T-helper 1 cell (primary cell): ENCODE measurements around the gene GMIP.
"Not testable (repeated sequence)": the region's sequence is repeated elsewhere in the genome, so short reads cannot be mapped to it uniquely, and the experiment has no call there.

Source experiments
- DNase-seq, 5 donors: peaks; one replicate each; pipeline ENCODE4 v3.0.0-alpha.2; 2012 to 2020
- total RNA-seq, 4 donors: gene quantifications; one replicate each; lab custom pipeline; 2026; lab: John Stamatoyannopoulos, UW

GMIP gene, protein sequence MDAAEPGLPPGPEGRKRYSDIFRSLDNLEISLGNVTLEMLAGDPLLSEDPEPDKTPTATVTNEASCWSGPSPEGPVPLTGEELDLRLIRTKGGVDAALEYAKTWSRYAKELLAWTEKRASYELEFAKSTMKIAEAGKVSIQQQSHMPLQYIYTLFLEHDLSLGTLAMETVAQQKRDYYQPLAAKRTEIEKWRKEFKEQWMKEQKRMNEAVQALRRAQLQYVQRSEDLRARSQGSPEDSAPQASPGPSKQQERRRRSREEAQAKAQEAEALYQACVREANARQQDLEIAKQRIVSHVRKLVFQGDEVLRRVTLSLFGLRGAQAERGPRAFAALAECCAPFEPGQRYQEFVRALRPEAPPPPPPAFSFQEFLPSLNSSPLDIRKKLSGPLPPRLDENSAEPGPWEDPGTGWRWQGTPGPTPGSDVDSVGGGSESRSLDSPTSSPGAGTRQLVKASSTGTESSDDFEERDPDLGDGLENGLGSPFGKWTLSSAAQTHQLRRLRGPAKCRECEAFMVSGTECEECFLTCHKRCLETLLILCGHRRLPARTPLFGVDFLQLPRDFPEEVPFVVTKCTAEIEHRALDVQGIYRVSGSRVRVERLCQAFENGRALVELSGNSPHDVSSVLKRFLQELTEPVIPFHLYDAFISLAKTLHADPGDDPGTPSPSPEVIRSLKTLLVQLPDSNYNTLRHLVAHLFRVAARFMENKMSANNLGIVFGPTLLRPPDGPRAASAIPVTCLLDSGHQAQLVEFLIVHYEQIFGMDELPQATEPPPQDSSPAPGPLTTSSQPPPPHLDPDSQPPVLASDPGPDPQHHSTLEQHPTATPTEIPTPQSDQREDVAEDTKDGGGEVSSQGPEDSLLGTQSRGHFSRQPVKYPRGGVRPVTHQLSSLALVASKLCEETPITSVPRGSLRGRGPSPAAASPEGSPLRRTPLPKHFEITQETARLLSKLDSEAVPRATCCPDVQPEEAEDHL
- total RNA-seq = 84.0 to 126 (median 104) reads per million in 4 donors

DNA sequence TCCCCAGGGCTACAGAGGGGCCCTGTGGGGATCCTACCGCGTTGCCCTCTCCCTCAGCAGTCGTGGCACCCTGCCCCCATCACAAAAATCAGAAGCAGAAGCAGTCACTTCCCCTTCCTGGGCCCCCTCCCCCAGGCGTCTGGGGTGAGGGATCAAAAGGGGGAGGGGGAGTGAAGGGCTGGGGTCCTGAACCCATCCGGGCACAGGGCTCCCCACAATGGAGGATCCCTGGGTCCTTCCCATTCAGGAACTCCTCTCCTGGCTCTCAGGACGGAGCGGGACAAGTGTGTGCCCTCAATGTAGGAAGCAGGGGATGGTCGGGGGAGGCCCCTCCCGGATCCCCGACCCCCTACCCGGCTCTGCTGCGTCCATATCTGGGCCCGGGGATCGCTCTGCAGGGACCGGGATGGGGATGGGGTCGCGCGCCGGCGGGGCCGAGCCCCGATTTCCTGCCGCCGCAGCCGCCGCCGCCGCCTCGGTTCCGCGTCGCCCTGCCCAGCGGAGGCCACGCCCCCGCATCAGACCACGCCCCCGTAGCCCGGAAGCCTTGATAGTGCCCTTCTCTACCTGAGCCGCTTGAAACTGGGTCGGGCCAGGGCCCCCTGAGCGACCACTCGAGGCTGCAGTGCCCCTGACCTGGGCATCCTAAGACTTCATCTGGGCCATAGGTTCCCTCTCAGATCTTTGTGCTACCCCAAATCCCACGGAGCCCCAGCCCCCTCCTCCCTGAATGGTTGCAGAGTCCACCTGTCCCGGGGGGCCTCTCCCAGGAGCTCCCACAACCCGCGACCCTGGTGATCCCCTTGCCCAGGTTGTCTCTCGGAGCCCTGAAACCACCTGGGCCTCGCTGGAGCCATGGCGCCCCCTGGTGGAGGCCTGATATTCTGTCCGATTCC, at the start of gene GMIP:
TSS of gene GMIP (minus strand) at position 500 of the 896 bp plus-strand sequence. CDS start at position 372, 128 bp downstream.
- peak; percentile 75 to 89 (median 83) for DNase-seq

DNA sequence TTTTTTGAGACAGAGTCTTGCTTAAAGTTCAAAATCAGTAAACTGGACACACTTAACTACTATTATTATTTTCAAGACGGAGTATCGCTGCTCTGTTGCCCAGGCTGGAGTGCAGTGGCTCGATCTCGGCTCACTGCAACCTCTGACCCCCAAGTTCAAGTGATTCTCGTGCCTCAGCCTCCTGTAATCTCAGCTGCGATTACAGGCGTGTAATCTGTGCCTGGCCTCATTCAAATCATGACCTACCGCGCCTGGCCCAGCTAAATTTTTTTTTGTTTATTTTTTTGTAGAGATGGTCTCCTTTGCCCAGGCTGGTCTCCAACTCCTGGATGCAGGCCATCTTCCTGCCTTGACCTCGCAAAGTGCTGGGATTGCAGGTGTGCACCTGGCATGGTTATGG, 48.2 kb upstream of the GMIP start:
- no peak for DNase-seq

DNA sequence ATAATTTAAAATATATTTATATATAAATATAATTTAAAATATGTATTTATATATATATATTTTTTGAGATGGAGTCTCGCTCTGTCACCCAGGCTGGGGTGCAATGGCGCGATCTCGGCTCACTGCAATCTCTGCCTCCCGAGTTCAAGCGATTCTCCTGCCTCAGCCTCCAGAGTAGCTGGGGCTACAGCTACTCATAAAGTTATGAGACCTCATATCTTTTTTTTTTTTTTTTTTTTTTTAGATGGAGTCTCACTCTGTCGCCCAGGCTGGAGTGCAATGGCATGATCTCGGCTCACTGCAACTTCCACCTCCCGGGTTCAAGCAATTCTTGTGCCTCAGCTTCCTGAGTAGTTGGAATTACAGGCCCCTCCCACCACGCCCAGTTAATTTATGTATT, 45.6 kb upstream of the GMIP start:
- not testable (repeated sequence) for DNase-seq

DNA sequence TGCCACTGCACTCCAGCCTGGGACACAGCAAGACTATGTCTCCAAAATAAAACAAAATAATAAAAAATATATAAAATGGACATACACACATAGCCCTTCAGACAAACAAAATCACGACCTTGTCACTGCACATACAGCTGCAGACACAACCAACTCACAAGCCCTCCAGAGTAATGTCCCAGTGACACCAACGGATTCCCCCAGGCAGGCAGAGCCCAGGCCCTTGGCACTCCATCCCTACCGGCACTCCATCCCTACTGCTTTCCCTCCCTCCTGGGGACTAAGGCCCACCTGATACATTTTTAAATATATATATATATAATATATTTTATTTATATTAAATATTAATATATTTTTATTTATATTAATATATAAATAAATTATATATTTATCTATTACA, 43.6 kb upstream of the GMIP start:
- DNase-seq = no peak

DNA sequence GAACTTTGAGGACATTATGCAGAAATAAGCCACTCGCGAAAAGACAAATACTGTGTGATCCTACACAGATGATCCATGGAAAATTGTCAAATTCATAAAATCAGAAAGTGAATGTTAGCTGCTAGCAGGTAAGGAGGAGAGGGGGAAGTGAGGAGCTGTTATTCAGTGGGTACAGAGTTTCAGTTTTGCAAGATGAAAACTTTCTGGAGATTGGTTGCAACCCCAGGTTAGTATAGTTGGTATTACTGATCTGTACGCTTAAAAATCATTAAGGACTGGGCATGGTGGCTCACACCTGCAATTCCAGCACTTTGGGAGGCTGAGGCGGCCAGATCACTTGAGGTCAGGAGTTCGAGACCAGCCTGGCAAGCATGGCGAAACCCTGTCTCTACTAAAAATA, 43.1 kb upstream of the GMIP start:
- no peak for DNase-seq

DNA sequence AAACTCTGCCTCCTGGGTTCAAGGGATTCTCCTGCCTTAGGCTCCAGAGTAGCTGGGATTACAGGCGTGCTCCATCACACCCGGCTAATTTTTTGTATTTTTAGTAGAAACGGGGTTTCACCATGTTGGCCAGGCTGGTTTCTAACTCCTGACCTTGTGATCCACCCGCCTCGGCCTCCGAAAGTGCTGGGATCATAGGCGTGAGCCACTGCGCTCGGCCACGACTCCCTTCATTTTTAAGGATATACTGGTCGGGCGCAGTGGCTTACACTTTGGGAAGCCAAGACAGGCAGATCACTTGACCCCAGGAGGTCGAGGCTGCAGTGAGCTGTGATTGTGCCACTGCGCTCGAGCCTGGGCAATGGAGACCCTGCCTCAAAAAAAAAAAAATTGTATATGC, 42.7 kb upstream of the GMIP start:
- not testable (repeated sequence) for DNase-seq

DNA sequence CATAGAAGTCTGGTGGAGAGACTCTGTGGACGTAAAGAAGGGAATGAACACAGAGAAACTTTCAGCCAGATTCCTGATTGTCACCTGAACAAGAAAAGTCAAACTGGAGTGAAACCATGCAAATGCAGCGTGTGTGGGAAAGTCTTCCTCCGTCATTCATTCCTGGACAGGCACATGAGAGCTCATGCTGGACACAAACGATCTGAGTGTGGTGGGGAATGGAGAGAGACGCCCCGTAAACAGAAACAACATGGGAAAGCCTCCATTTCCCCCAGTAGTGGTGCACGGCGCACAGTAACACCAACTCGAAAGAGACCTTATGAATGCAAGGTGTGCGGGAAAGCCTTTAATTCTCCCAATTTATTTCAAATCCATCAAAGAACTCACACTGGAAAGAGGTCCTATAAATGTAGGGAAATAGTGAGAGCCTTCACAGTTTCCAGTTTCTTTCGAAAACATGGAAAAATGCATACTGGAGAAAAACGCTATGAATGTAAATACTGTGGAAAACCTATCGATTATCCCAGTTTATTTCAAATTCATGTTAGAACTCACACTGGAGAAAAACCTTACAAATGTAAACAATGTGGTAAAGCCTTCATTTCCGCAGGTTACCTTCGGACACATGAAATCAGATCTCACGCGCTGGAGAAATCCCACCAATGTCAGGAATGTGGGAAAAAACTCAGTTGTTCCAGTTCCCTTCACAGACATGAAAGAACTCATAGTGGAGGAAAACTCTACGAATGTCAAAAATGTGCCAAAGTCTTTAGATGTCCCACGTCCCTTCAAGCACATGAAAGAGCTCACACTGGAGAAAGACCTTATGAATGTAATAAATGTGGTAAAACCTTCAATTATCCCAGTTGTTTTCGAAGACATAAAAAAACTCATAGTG, 36.0 kb upstream of the GMIP start:
- no peak for DNase-seq

DNA sequence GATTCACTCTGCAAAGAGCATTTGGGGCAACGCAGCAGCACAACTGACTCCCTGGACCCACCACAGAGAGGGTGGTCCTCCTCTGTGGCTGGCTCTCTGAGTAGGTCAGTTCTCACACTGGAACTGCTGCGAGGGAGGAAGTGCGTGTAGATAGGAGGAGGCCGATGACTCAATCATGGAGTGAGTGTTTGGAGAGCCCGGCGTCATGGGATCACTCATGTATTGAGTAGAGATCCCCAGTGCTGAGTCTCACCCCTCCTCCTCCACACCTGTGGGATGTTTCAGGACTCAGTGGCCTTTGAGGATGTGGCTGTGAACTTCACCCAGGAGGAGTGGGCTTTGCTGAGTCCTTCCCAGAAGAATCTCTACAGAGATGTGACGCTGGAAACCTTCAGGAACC, 34.1 kb upstream of the GMIP start:
- DNase-seq = no peak

DNA sequence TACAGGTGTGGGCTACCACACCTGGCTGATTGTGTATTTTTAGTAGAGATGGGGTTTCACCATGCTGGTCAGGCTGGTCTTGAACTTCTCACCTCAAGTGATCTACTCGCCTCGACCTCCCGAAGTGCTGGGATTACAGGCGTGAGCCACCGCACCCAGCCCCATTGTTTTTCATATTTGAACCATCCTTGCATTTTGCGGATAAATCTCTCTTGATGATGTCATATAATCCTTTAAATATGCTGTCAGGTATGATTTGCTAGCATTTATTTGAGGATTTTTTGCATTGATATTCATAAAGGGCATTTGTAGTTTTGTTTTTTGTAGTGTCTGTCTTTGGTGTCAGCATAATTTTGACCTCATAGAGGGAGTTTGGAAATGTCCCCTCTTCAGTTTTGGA, 30.9 kb upstream of the GMIP start:
- no peak for DNase-seq

DNA sequence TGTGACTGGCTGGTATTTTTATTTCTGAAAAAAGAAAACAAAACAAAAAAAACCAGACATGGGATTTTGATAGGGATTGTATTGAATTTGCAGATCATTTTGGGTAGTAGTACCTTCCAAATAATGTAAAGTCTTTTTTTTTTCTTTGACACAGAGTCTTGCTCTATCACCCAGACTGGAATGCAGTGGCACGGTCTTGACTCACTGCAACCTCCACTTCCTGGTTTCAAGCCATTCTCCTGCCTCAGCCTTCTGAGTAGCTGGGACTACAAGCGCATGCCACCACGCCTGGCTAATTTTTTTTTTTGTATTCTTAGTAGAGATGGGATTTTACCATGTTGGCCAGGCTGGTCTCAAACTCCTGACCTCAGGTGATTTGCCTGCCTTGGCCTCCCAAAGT, 29.4 kb upstream of the GMIP start:
- DNase-seq = no peak

DNA sequence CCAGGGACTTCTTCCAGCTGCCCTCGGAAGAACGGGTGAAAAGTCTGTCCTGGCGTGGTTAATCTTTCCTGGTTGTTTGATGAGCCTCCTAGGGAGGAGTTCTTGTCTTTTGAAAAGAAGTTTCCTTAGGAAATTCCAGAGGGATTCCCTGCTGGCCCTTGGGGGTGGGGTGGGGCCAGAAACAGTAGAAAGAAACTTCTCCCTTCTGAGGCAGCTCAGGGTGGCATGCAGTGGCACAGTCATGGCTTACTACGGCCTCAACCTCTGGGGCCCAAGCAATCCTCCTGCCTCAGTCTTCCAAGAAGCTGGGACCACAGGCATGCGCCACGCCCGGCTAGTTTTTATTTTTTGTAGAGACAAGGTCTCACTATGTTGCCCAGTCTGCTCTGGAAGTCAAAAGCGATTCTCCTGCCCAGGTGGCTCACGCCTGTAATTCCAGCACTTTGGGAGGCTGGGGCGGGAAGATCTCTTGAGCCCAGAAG, 26.7 kb upstream of the GMIP start:
- DNase-seq = no peak

DNA sequence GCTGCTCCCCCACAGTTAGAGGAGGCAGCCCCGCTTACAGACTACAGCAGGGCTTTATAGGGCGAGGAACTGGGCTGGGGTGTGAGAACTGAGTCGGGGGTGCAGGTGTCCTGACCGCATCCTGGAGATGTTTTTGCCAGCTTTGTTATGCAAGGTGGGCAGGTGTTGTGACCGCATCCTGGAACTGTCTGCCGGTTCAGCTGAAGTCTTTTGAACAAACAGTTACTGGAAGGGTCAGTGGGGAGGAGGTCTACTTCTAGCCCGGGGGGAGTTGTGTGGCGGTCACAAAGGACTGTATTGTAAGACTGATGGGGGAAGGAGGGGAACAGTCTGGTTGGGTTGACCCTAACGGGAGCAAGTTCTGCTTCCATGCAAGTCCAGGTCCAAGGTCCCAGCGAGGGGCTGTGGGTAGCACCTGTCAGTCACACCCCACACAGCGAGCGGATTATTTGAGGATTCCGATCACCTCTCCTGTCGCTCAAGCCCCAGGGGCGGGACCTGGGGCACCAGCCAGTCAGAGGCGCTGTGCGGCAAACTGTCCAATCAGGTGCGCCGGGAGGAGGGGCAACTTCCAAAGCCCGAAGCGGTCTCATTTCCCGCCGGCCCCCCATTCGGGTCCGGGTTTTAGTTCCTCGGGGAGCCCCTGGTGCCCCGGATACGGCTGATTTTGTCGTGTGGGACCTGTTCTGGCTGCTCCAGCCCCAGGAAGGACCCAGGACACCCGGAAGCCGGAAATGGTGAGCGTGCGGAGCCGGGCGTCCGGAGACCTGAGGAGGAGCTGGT, 25.0 kb upstream of the GMIP start, which contains the start of gene ZNF101:
TSS of gene ZNF101 (plus strand) at position 610 of the 783 bp plus-strand sequence. CDS start at position 735, 125 bp downstream.
- peak; percentile 87 to 98 (median 89) for DNase-seq

DNA sequence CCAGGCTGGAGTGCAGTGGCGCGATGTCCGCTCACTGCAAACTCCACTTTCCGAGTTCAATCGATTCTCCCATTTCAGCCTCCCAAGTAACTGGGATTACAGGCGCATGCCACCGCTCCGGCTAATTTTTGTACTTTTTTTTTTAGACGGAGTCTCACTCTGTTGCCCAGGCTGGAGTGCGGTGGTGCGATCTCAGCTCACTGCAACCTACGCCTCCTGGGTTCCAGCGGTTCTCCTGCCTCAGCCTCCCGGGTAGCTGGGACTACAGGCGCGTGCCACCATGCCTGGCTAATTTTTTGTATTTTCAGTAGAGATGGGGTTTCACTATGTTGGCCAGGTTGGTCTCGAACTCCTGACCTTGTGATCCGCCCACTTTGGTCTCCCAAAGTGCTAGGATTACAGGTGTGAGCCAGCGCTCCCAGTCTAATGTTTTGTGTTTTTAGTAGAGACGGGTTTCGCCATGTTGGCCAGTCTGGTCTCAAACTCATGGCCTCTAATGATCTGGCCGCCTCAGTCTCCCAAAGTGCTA, 22.0 kb upstream of the GMIP start:
- not testable (repeated sequence) for DNase-seq

DNA sequence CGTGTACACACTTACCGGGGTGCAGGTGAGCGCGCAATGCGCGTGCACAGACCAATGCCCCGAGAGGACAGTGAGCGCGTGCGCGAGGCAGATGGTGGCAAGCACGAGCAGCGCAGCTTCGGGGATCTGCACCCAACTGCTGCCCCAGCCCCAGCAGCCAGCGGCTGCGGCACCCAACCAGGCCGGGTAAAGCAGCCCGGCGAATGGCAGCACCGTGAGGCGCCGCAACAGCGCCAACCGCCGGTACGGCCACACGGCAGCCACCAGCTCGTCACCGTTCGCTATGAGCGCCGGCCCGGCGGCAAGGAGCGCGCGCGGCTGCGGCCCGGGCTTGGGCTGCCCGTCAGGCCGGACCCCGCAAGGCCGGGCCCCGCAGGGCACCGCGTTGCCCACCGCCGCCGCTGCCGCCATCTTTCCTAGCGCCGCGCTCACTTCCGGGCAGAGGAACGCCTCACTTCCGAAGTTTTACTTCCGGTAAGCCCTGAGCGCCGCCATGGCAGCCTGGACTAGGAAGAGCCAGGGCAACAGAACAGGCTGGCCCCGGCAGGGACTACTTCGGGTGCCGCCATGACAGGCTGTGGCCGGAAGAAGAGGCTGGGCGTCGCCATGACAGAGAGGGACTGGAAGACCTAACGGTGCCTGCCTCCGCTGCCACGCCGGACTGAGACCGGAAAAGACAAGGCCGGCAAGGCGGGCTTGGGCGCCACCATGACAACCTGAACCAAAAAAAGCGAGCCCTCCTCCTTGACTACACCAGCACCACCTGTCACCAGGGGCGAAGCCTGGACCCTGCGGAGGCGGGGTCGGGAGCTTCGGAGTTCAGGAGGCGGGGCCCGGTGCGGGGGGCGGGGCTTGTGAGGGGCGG, 20.0 kb upstream of the GMIP start, which contains the start of gene ATP13A1:
TSS of gene ATP13A1 (minus strand) at position 421 of the 865 bp plus-strand sequence. CDS start at position 411, 10 bp downstream.
- DNase-seq = peak; percentile 91 to 98 (median 92)

DNA sequence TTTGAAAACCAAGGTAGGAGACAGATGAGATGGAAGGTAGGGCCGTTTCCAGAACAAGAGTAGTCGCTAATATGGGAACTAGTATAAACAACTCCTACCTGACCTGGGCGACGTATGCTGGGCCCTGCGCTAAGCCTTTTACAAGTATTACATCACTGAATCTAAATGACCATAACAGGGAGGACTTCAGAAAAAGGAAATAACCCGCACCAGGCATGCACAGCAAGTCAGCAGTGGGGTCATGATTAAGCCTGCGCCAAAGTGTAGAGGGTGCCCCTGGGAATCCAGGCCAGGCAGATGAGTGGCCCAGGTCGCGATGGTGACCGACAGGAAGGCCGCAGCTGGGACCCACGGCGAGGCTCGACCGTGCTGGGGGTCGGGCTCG, 19.4 kb upstream of the GMIP start:
- no peak for DNase-seq

DNA sequence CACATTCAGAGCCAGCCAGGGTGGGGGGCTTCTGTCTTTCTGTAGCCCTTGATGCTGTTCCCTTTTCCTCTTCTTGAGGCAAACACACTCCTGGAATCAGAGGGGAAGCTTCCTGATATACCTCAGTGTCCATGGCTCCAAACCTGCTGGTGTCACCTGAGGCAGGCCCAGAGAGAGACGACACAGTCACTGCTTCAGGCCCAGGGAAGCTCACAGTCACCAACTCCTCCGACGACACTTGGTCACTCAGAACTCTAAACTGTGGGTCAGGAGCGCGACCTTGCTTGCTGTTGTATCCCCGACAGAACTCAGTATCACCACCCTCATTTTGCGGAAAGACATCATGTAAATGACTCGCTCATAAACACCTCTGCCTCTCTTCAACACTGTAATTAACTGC, 18.9 kb upstream of the GMIP start:
- no peak for DNase-seq

DNA sequence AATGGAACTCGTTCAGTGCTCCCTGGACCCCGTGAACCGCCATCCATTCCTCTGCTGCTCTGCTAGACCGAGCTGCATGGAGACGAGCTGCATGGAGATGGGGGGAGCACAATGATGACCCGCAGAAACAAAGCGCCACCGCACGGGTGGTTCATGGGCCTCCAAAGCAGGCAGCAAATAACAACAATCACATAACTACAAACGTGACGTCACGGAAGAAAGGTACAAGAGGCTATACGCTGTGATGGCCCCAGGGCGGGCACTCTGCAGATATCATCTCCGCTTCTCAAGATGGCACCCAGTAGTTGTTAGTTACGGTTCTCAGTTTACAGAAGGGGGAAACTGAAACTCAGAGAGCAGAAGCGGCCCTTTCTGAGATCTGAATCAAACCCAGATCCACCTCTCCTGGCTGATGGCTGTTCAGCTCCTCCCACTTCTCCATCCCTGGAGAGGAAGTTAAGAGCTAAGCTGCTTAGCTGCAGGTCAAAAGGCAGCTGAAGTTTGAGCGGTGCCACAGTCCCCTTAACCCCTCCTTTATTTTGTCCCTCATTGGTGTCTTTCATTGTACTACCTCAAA, 18.3 kb upstream of the GMIP start:
- peak in 3 of 5 donors; percentile 46 to 87 (median 50) for DNase-seq

DNA sequence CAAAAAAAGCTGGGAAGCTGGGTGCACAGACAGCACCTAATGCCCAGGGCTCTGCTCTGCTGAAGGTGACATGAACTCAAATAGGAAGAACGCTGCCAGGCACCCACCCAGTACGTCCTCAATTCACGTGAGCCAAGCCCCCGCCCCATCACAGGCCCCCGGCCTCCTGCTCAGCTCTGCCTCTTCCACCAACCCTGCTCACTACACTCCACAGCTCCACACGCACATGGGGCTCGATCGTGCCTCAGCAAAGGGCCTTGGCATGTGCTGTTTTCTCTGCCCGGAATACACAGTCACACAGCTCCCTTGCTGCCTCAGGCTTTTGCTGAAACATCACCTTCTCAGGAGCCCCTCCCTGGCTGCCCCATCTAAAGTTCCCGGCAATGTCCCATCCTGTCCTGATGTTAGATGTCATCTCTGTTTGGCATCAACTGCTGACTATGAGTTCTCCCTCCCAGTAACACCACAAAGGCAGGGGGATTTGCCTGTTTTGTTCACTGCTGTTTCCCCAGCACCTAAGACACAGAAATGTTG, 17.8 kb upstream of the GMIP start:
- DNase-seq = no peak
